Spleen (tissue), 7 donors: ENCODE data around the gene MYRF.

ENCODE experiments used
- POLR2A ChIP-seq, 3 donors: fragments of 450-650 bp; IDR thresholded peaks; one replicate each; pipeline ENCODE4 v1.5.1; 2017; ENCODE audit warnings: antibody characterized with exemption in 3 of 3, mild to moderate bottlenecking in 1 of 3
- POLR2AphosphoS5 ChIP-seq, 3 donors: sonication (generic); formaldehyde crosslinking; IDR thresholded peaks; one replicate each; pipeline ENCODE4 v1.5.1; 2017; ENCODE audit warnings: antibody characterized with exemption in 3 of 3
- TF ChIP-seq, protein P1 (sequence below), 11 experiments: fragments of 200-600 bp in 7 of 11; fragments of 450-650 bp in 4 of 11; sonication (generic) in 4 of 11; IDR thresholded peaks in 8 of 11; conservative IDR thresholded peaks in 3 of 11; 1 replicate in 7 of 11; 2 replicates in 4 of 11; pipeline versions ENCODE4 v1.4.0 to v1.8.0; 2016 to 2021; ENCODE audit warnings: antibody characterized with exemption in 11 of 11, inconsistent platforms in 4 of 11, mild to moderate bottlenecking in 1 of 11
- donor health status: DM: no; HTN: no; CAD: no; lungs with moderate emphysema.
- donor health status: DM: no; HTN: no; CAD: no.
- donor health status: DM: no; HTN: no; CAD: no.

DNA sequence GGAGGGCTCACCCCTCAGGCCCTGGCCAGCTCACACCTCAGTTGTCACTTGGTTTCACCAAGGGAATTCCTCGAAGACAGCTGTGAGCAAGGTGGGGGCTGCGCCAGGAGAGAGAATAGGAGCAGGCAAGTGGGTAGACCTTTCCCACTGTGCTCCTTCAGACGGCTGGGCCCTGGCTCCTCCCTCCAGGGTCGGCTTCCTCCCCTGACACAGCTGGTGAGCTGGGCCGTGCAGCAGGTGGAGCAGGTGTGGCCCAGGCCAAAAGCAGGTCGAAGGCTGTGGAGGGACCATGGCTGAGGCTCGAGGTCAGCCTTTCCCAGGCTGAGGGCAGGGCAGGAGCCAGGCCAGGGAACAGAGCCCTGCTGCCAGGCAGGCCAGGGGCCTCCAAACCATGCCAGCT lies 12.5 kb upstream of the MYRF start:
- TF ChIP-seq, protein P1, sequence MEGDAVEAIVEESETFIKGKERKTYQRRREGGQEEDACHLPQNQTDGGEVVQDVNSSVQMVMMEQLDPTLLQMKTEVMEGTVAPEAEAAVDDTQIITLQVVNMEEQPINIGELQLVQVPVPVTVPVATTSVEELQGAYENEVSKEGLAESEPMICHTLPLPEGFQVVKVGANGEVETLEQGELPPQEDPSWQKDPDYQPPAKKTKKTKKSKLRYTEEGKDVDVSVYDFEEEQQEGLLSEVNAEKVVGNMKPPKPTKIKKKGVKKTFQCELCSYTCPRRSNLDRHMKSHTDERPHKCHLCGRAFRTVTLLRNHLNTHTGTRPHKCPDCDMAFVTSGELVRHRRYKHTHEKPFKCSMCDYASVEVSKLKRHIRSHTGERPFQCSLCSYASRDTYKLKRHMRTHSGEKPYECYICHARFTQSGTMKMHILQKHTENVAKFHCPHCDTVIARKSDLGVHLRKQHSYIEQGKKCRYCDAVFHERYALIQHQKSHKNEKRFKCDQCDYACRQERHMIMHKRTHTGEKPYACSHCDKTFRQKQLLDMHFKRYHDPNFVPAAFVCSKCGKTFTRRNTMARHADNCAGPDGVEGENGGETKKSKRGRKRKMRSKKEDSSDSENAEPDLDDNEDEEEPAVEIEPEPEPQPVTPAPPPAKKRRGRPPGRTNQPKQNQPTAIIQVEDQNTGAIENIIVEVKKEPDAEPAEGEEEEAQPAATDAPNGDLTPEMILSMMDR (IDR thresholded peaks at IDR 0.05 in 8 of 11, conservative IDR thresholded peaks at IDR 0.05 in 3 of 11) = no peak
- TF ChIP-seq POLR2AphosphoS5 (IDR thresholded peaks at IDR 0.05) (no peak), POLR2A (IDR thresholded peaks at IDR 0.05) (no peak)
